Epithelial cell of proximal tubule (primary cell): ENCODE data around the gene FPR1. TPM values are rescaled to one million over a fixed set of nuclear protein-coding genes. Genes with fewer than 3 reads are reported as not detected.

Experiments
- DNase-seq: peaks from one replicate; pipeline ENCODE4 v3.0.0-alpha.2; 2011; ENCODE audit warnings: low read depth
- H3K4me3 ChIP-seq: 2 replicates; pipeline ENCODE4 v1.5.1; 2011; ENCODE audit warnings: low read depth, mild to moderate bottlenecking, low read length
- total RNA-seq: library from RNA; depleted of rRNA; stranded (reverse); fragments of >200 nt; gene quantifications from 2 replicates; pipeline ENCODE4 v1.2.3, GENCODE V29; 2015
- TF ChIP-seq, protein P1 (sequence below): conservative IDR thresholded peaks from 2 replicates; pipeline ENCODE4 v1.5.1; 2012; ENCODE audit warnings: low read depth, mild to moderate bottlenecking, low read length

Gene FPR1
- total RNA-seq, 1 donor from 2014 or later = not detected

DNA sequence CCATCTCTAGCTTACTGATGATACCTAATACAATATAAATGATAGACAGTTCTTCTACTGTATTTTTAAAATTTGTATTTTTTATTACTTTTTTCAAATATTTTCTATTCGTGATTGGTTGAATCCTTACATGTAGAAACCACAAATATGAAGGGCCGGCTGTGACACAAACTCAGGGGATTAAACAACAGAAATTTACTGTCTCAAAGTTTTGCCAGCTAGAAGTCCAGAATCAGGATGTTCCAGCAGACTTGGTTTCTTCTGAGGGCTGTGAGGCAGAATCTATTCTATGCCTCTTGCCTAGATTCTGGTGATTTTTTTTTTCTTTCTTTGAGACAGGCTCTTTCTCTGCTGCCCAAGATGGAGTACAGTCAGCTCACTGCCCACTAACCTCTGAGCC, 13.8 kb downstream of the FPR1 start:
- DNase-seq = no peak
- TF ChIP-seq, protein P1, sequence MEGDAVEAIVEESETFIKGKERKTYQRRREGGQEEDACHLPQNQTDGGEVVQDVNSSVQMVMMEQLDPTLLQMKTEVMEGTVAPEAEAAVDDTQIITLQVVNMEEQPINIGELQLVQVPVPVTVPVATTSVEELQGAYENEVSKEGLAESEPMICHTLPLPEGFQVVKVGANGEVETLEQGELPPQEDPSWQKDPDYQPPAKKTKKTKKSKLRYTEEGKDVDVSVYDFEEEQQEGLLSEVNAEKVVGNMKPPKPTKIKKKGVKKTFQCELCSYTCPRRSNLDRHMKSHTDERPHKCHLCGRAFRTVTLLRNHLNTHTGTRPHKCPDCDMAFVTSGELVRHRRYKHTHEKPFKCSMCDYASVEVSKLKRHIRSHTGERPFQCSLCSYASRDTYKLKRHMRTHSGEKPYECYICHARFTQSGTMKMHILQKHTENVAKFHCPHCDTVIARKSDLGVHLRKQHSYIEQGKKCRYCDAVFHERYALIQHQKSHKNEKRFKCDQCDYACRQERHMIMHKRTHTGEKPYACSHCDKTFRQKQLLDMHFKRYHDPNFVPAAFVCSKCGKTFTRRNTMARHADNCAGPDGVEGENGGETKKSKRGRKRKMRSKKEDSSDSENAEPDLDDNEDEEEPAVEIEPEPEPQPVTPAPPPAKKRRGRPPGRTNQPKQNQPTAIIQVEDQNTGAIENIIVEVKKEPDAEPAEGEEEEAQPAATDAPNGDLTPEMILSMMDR = no peak

DNA sequence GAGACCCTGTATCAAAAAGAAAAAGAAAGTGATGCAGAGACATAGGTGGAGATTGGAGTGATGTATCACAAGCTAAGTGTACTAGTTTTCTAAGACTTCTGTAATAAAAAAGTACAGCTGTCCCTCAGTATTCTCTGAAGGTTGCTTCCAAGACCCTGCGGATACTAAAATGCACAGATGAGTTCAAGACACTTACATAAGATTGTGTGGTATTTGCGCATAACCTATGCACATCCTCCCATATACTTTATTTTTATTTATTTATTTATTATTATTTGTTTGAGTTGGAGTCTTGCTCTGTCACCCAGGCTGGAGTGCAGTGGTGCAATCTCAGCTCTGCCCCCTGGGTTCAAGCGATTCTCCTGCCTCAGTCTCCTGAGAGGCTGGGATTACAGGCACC, 14.3 kb downstream of the FPR1 start:
- no peak overlapping the region for H3K4me3 ChIP-seq
- TF ChIP-seq, protein P1 = no peak
- no peak for DNase-seq

More for the DNA sequence above, 13.8 kb downstream of the FPR1 start:
- H3K4me3 ChIP-seq = no peak overlapping the region

DNA sequence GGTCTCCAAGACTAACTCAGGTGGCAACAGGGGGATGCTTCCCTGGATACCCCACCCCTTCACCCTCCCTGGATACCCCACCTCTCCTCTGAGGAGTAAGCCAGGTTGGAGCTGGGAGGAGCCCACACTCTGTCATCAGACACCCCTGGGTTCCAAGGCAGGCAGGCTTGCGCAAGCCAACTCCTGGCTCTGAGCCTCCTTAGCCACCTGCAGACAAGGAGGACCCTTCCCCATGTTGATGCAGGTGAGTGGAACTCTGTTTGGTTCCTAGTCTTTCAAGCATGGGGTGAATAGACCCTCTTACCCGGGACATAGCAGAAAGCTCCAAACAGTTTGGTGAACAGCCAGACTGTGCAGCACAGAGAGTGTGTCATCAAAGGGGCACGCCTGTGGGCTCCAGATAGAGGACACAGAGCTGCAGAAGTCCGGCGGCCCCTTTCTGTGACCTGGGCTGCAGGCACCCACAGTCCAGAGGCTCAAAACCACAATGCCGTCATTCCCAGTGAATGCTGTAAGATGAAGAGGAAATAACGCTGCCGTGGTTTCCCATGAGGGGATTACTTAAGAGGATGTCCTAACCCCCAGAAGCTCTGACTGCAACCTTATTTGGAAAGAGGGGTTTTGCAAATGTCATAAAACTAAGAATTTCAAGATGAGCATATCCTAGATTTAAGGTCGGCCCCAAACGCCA, 15.8 kb downstream of the FPR1 start:
- DNase-seq = no peak
- TF ChIP-seq, protein P1 = no peak
- no peak overlapping the region for H3K4me3 ChIP-seq

DNA sequence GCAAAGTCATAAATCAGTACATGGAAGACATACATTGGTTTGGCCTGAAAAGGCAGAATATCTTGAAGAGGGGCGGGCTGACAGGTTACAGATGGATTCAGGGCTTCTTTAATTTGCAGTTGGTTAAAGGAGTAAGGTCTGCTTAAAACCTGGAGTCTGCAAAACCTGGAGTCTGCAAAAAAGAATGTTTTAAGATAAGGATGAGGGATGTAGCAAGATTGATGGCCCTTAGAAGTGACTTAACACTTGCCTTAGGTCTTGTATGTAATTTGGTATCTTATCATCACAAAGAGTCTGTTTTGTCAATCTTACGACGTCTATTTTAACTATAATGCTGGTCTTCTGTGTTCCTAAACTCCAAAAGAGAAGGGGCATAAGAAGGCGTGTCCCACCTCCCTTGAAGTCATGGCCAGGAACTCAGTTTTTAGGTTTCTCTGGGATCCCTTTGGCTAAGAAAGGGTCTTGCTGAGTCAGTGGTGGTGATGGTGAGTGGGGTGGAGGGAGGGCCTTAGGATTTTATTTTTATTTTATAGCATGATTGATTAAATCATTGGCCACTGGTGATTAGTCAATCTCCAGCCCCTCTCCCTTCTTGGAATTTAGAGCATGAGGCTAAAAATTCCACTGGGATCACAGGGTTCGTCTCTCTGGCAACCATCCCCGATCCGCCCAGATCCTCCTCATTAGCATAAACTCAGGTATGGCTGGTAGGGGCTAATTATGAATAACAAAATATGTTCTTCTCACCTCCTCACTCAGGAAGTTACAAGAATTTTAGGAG, 17.7 kb downstream of the FPR1 start:
- H3K4me3 ChIP-seq = no peak overlapping the region
- DNase-seq = no peak
- TF ChIP-seq, protein P1 = no peak

DNA sequence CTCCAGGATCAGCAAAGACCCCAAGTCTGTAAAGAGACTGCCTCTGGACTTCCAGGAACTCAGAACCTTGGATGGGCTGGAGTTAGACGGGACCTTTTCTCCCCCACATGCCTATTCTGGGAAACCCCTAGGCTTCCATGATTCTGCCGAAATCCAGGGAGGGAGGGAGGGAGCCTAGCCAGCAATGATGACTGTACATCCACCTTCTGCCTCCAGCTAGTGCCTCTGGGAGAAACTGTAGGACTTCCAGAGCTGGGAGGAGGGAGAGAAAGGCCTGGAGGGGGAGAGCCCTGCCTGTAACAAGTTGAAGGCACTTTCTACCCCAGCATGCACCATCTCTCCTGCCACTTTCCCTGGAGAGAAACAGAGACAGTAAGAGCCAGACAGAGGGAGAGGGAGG, 21.9 kb downstream of the FPR1 start:
- TF ChIP-seq, protein P1 = no peak
- H3K4me3 ChIP-seq = no peak overlapping the region
- no peak for DNase-seq

DNA sequence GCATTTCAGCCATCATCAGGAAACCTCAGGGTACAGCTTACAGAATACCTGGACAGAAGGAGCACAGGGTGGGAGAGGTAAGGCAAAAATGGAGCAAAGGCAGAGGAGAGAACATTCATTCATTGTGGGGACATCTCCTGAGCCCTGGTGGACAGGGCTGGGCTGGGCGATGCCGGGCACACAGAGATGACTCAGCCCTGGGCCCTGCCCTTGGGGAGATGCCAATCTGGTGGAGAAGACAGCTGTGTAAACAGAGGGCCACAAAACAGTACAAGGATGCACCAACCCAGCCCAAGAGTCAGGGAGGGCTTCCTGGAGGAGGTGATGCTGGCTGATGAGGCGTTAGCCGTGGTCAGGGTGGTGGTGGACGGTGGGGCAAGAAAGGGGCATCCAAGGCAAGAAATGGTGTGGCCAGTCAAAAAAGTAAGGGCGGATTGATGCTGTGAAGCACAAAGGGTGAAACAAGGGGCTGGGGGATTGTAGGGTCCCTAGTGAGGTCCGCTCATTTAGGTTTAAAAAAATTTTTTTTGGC, 24.3 kb downstream of the FPR1 start:
- H3K4me3 ChIP-seq = no peak overlapping the region
- DNase-seq = no peak
- TF ChIP-seq, protein P1 = no peak
